NCI-H2107 treated with DMSO at 0.1 percent for 48 hours (cell line): ENCODE results near the gene TXNL4B.
"Not testable (repeated sequence)": the region's sequence is repeated elsewhere in the genome, so short reads cannot be mapped to it uniquely, and the experiment has no call there.

Experiments
- DNase-seq: peaks from one replicate; lab custom pipeline; 2025; ENCODE audit not compliant: unreplicated experiment; lab: John Stamatoyannopoulos, UW

Gene TXNL4B

GRCh38 chr16:72112452-72112792, 19.0 kb upstream of the TXNL4B start:
- DNase-seq, result no peak

- DNase-seq, result no peak
These were observed 18.4 kb upstream of the TXNL4B start for GRCh38 chr16:72111657-72112451.

- no peak for DNase-seq
These were observed 17.5 kb upstream of the TXNL4B start for GRCh38 chr16:72110662-72111615.

GRCh38 chr16:72109966-72110530, 16.6 kb upstream of the TXNL4B start:
- DNase-seq, result no peak

- DNase-seq, result no peak
These were observed 15.9 kb upstream of the TXNL4B start for GRCh38 chr16:72109300-72109699.

- DNase-seq, result no peak
These were observed 15.1 kb upstream of the TXNL4B start for GRCh38 chr16:72108353-72109102.

GRCh38 chr16:72107371-72107770, 14.0 kb upstream of the TXNL4B start:
- DNase-seq, result no peak

- DNase-seq, result no peak
These were observed 12.6 kb upstream of the TXNL4B start for GRCh38 chr16:72105978-72106377.

GRCh38 chr16:72104905-72105304, 11.5 kb upstream of the TXNL4B start:
- no peak for DNase-seq

GRCh38 chr16:72101195-72101594, 7.8 kb upstream of the TXNL4B start:
- no peak for DNase-seq

- peak; percentile 27 for DNase-seq
These were observed 6.0 kb upstream of the TXNL4B start for GRCh38 chr16:72099377-72099818.

- DNase-seq, result no peak
These were observed 5.5 kb upstream of the TXNL4B start for GRCh38 chr16:72098936-72099335.

- DNase-seq, result no peak
These were observed 818 bp upstream of the TXNL4B start for GRCh38 chr16:72094266-72094610.

- DNase-seq, result no peak
These were observed 480 bp downstream of the TXNL4B start for GRCh38 chr16:72092832-72093447.

GRCh38 chr16:72091217-72091616, 2.2 kb downstream of the TXNL4B start:
- no peak for DNase-seq

GRCh38 chr16:72085002-72085401, 8.4 kb downstream of the TXNL4B start:
- DNase-seq, result no peak

GRCh38 chr16:72084445-72084844, 9.0 kb downstream of the TXNL4B start:
- DNase-seq, result no peak

GRCh38 chr16:72083778-72084404, 9.5 kb downstream of the TXNL4B start:
- no peak for DNase-seq

GRCh38 chr16:72076991-72077706, 16.3 kb downstream of the TXNL4B start:
- not testable (repeated sequence) for DNase-seq
